EH (cell line): Measurements from ENCODE around the gene GDF2.
A peak's percentile ranks its signal among the peaks of the same experiment; 100 is the strongest.

Experiments
- DNase-seq: peaks from one replicate; pipeline ENCODE4 v3.0.0-alpha.2; 2015; ENCODE audit warnings: low read depth

Gene GDF2

GRCh38 chr10:47354165-47354564 lies 31.9 kb downstream of the GDF2 start:
- DNase-seq = peak; percentile 24

- DNase-seq = no peak
Observed at GRCh38 chr10:47354900-47355299, 32.6 kb downstream of the GDF2 start.

GRCh38 chr10:47356708-47357107 lies 34.5 kb downstream of the GDF2 start:
- DNase-seq = no peak

GRCh38 chr10:47357131-47357582 lies 34.9 kb downstream of the GDF2 start:
- DNase-seq = no peak

GRCh38 chr10:47357911-47358310 lies 35.7 kb downstream of the GDF2 start:
- no peak for DNase-seq

- no peak for DNase-seq
Observed at GRCh38 chr10:47358457-47358856, 36.2 kb downstream of the GDF2 start.

- DNase-seq = no peak
Observed at GRCh38 chr10:47359101-47359500, 36.8 kb downstream of the GDF2 start.

- no peak for DNase-seq
Observed at GRCh38 chr10:47359626-47360418, 37.6 kb downstream of the GDF2 start.

GRCh38 chr10:47360419-47361040 lies 38.3 kb downstream of the GDF2 start:
- DNase-seq = no peak

- DNase-seq = peak; percentile 36
Observed at GRCh38 chr10:47361293-47361692, 39.0 kb downstream of the GDF2 start.

GRCh38 chr10:47362199-47362598 lies 39.9 kb downstream of the GDF2 start:
- no peak for DNase-seq

GRCh38 chr10:47363781-47364180 lies 41.5 kb downstream of the GDF2 start:
- DNase-seq = no peak

GRCh38 chr10:47364366-47364765 lies 42.1 kb downstream of the GDF2 start:
- DNase-seq = no peak

- DNase-seq = no peak
Observed at GRCh38 chr10:47364911-47365310, 42.7 kb downstream of the GDF2 start.

GRCh38 chr10:47365431-47366180 lies 43.4 kb downstream of the GDF2 start:
- no peak for DNase-seq

- DNase-seq = no peak
Observed at GRCh38 chr10:47366181-47366631, 44.0 kb downstream of the GDF2 start.

GRCh38 chr10:47366731-47367460 lies 44.6 kb downstream of the GDF2 start:
- no peak for DNase-seq

- no peak for DNase-seq
Observed at GRCh38 chr10:47367646-47368045, 45.4 kb downstream of the GDF2 start.

GRCh38 chr10:47368431-47369180 lies 46.4 kb downstream of the GDF2 start:
- no peak for DNase-seq

- DNase-seq = no peak
Observed at GRCh38 chr10:47369251-47369894, 47.1 kb downstream of the GDF2 start.
